T-helper 2 cell (primary cell): ENCODE data around the gene FAM3B.
A peak's percentile ranks its signal among the peaks of the same experiment; 100 is the strongest.

Experiments used
- DNase-seq, 5 experiments: peaks; one replicate each; pipeline versions ENCODE4 v3.0.0 to v3.0.0-alpha.2; 2012 to 2022

Gene FAM3B

GRCh38 chr21:41369105-41369919 is 52.7 kb downstream of the FAM3B start:
- DNase-seq = peak in 3 of 5 experiments; percentile 9 to 18 (median 10)

- peak in 2 of 5 experiments; percentile 20 to 57 for DNase-seq
Observed at GRCh38 chr21:41369920-41370839, 53.6 kb downstream of the FAM3B start.

- no peak for DNase-seq
Observed at GRCh38 chr21:41370840-41371684, 54.5 kb downstream of the FAM3B start.

GRCh38 chr21:41371685-41372030 is 55.1 kb downstream of the FAM3B start:
- no peak for DNase-seq

GRCh38 chr21:41373253-41373652 is 56.7 kb downstream of the FAM3B start:
- DNase-seq = no peak

- no peak for DNase-seq
Observed at GRCh38 chr21:41373763-41374162, 57.2 kb downstream of the FAM3B start.

GRCh38 chr21:41374177-41374712 is 57.6 kb downstream of the FAM3B start:
- no peak for DNase-seq

- peak in 1 of 5 experiments; percentile 60 for DNase-seq
Observed at GRCh38 chr21:41374867-41375533, 58.4 kb downstream of the FAM3B start.

GRCh38 chr21:41375875-41376274 is 59.3 kb downstream of the FAM3B start:
- DNase-seq = no peak

GRCh38 chr21:41377715-41378114 is 61.1 kb downstream of the FAM3B start:
- no peak for DNase-seq

- no peak for DNase-seq
Observed at GRCh38 chr21:41378849-41379248, 62.2 kb downstream of the FAM3B start.

- no peak for DNase-seq
Observed at GRCh38 chr21:41379901-41380300, 63.3 kb downstream of the FAM3B start.

- no peak for DNase-seq
Observed at GRCh38 chr21:41381731-41382130, 65.1 kb downstream of the FAM3B start.

GRCh38 chr21:41387042-41387819 is 70.6 kb downstream of the FAM3B start:
- no peak for DNase-seq

- no peak for DNase-seq
Observed at GRCh38 chr21:41387824-41388223, 71.2 kb downstream of the FAM3B start.

GRCh38 chr21:41388259-41388658 is 71.7 kb downstream of the FAM3B start:
- DNase-seq = no peak

GRCh38 chr21:41390043-41390639 is 73.5 kb downstream of the FAM3B start:
- DNase-seq = no peak

GRCh38 chr21:41393876-41394465 is 77.4 kb downstream of the FAM3B start:
- DNase-seq = no peak

- DNase-seq = no peak
Observed at GRCh38 chr21:41396558-41397075, 80.0 kb downstream of the FAM3B start.

GRCh38 chr21:41397471-41397891 is 80.9 kb downstream of the FAM3B start:
- DNase-seq = no peak
